Heart right ventricle (tissue), 16 donors: ENCODE data around the gene IP6K3. TPM values are rescaled to one million over a fixed set of nuclear protein-coding genes. Genes with fewer than 3 reads are reported as not detected.

Experiments used
- ATAC-seq, 8 donors: fragments of 200-7000 bp; cut with Tn5 transposase; one replicate each; pipeline ENCODE4 v1.9.1; 2020; ENCODE audit warnings: mild to moderate bottlenecking in 8 of 8, moderate library complexity in 8 of 8, moderate number of reproducible peaks in 1 of 8
- DNase-seq, 2 donors: peaks; one replicate each; pipeline ENCODE4 v3.0.0-alpha.2; 2020
- H3K27ac ChIP-seq, 10 donors: fragments of 200-600 bp; sonication (generic) in 2 of 10; one replicate each; pipeline versions ENCODE4 v1.5.0 to v1.8.0; 2020 to 2022; ENCODE audit warnings: mild to moderate bottlenecking in 3 of 10
- H3K27me3 ChIP-seq, 7 donors: fragments of 200-600 bp; one replicate each; pipeline ENCODE4 v1.8.0; 2021 to 2022; ENCODE audit warnings: mild to moderate bottlenecking in 2 of 7
- H3K36me3 ChIP-seq, 9 donors: fragments of 200-600 bp; sonication (generic) in 1 of 9; one replicate each; pipeline versions ENCODE4 v1.5.0 to v1.8.0; 2020 to 2022; ENCODE audit warnings: mild to moderate bottlenecking in 2 of 9
- H3K4me1 ChIP-seq, 9 donors: fragments of 200-600 bp; sonication (generic) in 1 of 9; one replicate each; pipeline versions ENCODE4 v1.5.0 to v1.8.0; 2020 to 2022; ENCODE audit warnings: mild to moderate bottlenecking in 4 of 9
- H3K4me3 ChIP-seq, 10 donors: fragments of 200-600 bp; sonication (generic) in 2 of 10; one replicate each; pipeline versions ENCODE4 v1.5.0 to v1.8.0; 2020 to 2022; ENCODE audit warnings: mild to moderate bottlenecking in 7 of 10, moderate library complexity in 2 of 10
- H3K9me3 ChIP-seq, 11 donors: fragments of 200-600 bp in 10 of 11; sonication (generic) in 2 of 11; one replicate each; pipeline versions ENCODE4 v1.5.0 to v1.8.0; 2013 to 2022; ENCODE audit warnings: mild to moderate bottlenecking in 2 of 11, control low read depth in 1 of 11, moderate library complexity in 1 of 11
- CTCF ChIP-seq, 9 donors: fragments of 200-600 bp; sonication (generic) in 2 of 9; IDR thresholded peaks; one replicate each; pipeline versions ENCODE4 v1.5.0 to v1.8.0; 2021 to 2022; ENCODE audit warnings: antibody characterized with exemption in 9 of 9, mild to moderate bottlenecking in 5 of 9, moderate library complexity in 1 of 9
- WGBS, 2 donors: extraction: QIAGEN DNeasy Blood & Tissue Kit; methylation state at CpG; one replicate each; pipeline ENCODE4 v1.1.7; 2013; ENCODE audit warnings: inconsistent platforms in 1 of 2; 5-methylcytosine and 5-hydroxymethylcytosine counted together
- intact Hi-C, 10 donors: fragments of 100-400 bp; cut with DNase I; formaldehyde crosslinking; loops; one replicate each; pipeline versions ENCODE4 v1.11.1 to v1.14.2; 2022
- microRNA-seq, 2 donors: library from miRNA; unstranded; fragments of <30 nt; microRNA quantifications; one replicate each; pipeline ENCODE4 v1.2.0, GENCODE V29; 2021
- polyA plus RNA-seq, 2 donors: library from polyadenylated mRNA; stranded (reverse); fragments of 200-250 nt; gene quantifications; one replicate each; pipeline ENCODE4 v1.2.3, GENCODE V29; 2013
- total RNA-seq, 10 donors: library from RNA; stranded (reverse); fragmentation: NEBNext Ultra II Directional in 3 of 10; extraction: Animal tissue kit (Norgen Biotek cat#: 25700) in 3 of 10; gene quantifications; one replicate each; pipeline versions ENCODE4 v1.2.1 to v1.2.4, GENCODE V29; 2021 to 2023
- donor health status: Arrhythmogenic right ventricular cardiomyopathy.
- donor health status: ischemic (EF 13 %, LVEDD 7.1; RV severe dilation, severe dysfunction).
- donor health status: healthy with polysubstance abuse.
- donor health status: DM: no; HTN: yes; CAD: no.
- donor health status: DM: no; HTN: no; CAD: no.
- donor health status: ischemic (EF 25% LVEDD 6.9; RV normal size, moderate dysfunction).
- donor health status: ischemic (EF 25% LVEDD 5.7; RV mildly dilated, moderate dysfunction).
- donor health status: healthy.
- donor health status: DM: yes; HTN: yes; CAD: no.
- donor health status: Ischemic cardiomyopathy.
- donor health status: ischemic (EF 35%, LVEDD 5.7; RV mildly dilated, moderate dysfunction).
- donor health status: nonischemic (EF 11% LVEDD 7.7; RV severe dilation, severe dysfunction).
- donor health status: DM: yes; HTN: yes; CAD: no.
- donor health status: PGD.
- donor health status: ischemic (EF 29% LVEDD 5.4; RV normal size, mild dysfunction).
- donor health status: nonischemic (EF 23%, LVEDD 6.1; RV moderate dilation, normal function).

Gene IP6K3
- total and polyA plus RNA-seq, 12 donors: 15.9 to 55.7 (median 27.5) TPM

DNA sequence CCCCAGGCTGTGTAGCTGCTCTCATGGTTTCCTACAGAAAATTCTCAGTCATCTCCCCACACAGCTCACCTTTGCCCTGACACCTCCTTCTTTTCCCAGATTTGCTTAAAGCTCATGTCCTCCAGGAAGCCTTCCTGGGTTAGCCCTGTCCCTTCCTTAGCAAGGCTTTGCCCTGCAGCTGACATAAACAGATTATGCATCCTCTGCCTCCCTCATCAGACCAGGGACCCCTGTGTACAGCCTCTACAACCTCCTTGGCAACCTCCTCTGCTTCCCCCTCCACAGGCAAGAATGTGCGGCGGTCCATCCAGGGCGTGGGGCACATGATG lies 75.0 kb downstream of the IP6K3 start:
- WGBS, 2 donors: 96% methylated on average over 3 of the region's 3 CpGs
- no peak overlapping the region for H3K4me3 ChIP-seq
- H3K27me3 ChIP-seq: no peaks in the 10 kb centered on the region

More for the DNA sequence above, 75.0 kb downstream of the IP6K3 start:
- ATAC-seq (no peak), DNase-seq (no peak)
- intact Hi-C loops: loop anchor here in 7 of 10 donors (2.0 to 10.0 kb wide), 5 partner anchors 39 to 87 kb away; partner anchors contain the start of gene BAK1 (in 2 of the 7)
- Histone ChIP-seq H3K4me1 (peaks cover 0 to 14% (median 8%) of the 10 kb centered on the region in 9 donors), H3K9me3 (no peaks in the 10 kb centered on the region), H3K27ac (no peak overlapping the region), H3K36me3 (peaks cover 0 to 86% (median 6%) of the 10 kb centered on the region in 9 donors)
- no peak for TF ChIP-seq CTCF (IDR thresholded peaks at IDR 0.05)

Small RNA genes lying within 50 kb of the gene (microRNA-seq; reads per million reads assigned to microRNA genes)
- 3.6 to 4.6 reads per million in 2 donors for gene MIR3934

Other genes starting within 250 kb of the IP6K3 start
- gene BAK1, start 166.6 kb downstream of the IP6K3 start, total RNA-seq: 10 to 100 TPM; 16.0 to 26.4 (median 18.7) TPM
- gene BAK1, start 166.6 kb downstream of the IP6K3 start, polyA plus RNA-seq: 10 to 100 TPM; 12.6 to 37.6 TPM
- 10 to 100 TPM in 1 of 10 donors, 1 to 10 TPM in 9; 3.2 to 16.7 (median 5.5) TPM for gene ITPR3, start 125.6 kb downstream of the IP6K3 start, total RNA-seq
- gene ITPR3, start 125.6 kb downstream of the IP6K3 start, polyA plus RNA-seq: 10 to 100 TPM in 1 of 2 donors, 1 to 10 TPM in 1; 7.8 to 12.6 TPM
- 100 to 1,000 TPM; 222 to 328 (median 245) TPM for gene UQCC2, start 35.2 kb downstream of the IP6K3 start, total RNA-seq
- gene UQCC2, start 35.2 kb downstream of the IP6K3 start, polyA plus RNA-seq: 100 to 1,000 TPM; 200 to 598 TPM
- gene LEMD2, start 42.2 kb upstream of the IP6K3 start, total RNA-seq: 10 to 100 TPM; 18.5 to 32.1 (median 25.6) TPM
- gene LEMD2, start 42.2 kb upstream of the IP6K3 start, polyA plus RNA-seq: 10 to 100 TPM; 39.2 to 45.9 TPM
- not detected for gene MLN, start 57.1 kb upstream of the IP6K3 start, total RNA-seq
- gene MLN, start 57.1 kb upstream of the IP6K3 start, polyA plus RNA-seq: not detected